BE2C (cell line): ENCODE measurements around the gene CENPF.

Source experiments
- DNase-seq: peaks from one replicate; pipeline ENCODE4 v3.0.0-alpha.2; 2020
- H3K27me3 ChIP-seq: fragments of 250-450 bp; sonication (Bioruptor Pico); 2 replicates; pipeline ENCODE4 v1.5.1; 2020; ENCODE audit warnings: mild to moderate bottlenecking
- H3K36me3 ChIP-seq: fragments of 250-450 bp; sonication (Bioruptor Pico); 2 replicates; pipeline ENCODE4 v1.5.1; 2020; ENCODE audit warnings: mild to moderate bottlenecking
- H3K4me1 ChIP-seq: fragments of 250-450 bp; sonication (Bioruptor Pico); 2 replicates; pipeline ENCODE4 v1.5.1; 2020
- H3K4me3 ChIP-seq: 2 replicates; pipeline ENCODE4 v1.5.1; 2011; ENCODE audit warnings: low read depth, low read length
- H3K9me3 ChIP-seq: fragments of 250-450 bp; sonication (Bioruptor Pico); 2 replicates; pipeline ENCODE4 v1.5.1; 2020
- TF ChIP-seq, protein P1 (sequence below): IDR thresholded peaks from 2 replicates; pipeline ENCODE4 v1.5.1; 2012; ENCODE audit warnings: mild to moderate bottlenecking, low read depth, low read length

CENPF gene

DNA sequence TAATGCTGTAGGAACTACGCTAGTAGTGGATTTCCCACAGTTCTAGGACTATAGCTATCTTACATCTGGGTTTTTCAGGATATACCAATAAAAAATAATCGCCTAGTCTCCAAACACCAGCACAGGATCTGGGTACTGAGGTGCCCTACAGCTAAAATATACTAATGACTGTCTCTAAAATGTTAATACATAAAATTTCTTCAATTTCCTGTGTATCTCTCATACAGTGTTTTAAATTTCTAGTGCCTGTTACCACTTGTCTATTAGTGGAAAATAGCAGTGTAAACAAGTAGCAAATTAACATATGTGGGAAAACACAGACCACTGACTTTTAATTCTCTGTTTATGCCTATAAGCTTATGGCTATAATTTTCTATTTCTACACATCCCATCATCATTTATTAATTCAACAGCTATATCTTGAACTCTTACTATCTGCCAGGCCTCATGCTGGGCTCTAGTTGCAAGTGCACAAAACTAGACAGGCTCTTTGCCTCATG, 35.5 kb upstream of the CENPF start:
- H3K27me3 ChIP-seq: no peaks in the 10 kb centered on the region; the same call in 1 of the 2 replicates
- H3K4me1 ChIP-seq: no peaks in the 10 kb centered on the region
- H3K9me3 ChIP-seq: no peaks in the 10 kb centered on the region
- no peaks in the 10 kb centered on the region for H3K36me3 ChIP-seq
- DNase-seq: no peak
- no peak overlapping the region for H3K4me3 ChIP-seq
- TF ChIP-seq, protein P1, sequence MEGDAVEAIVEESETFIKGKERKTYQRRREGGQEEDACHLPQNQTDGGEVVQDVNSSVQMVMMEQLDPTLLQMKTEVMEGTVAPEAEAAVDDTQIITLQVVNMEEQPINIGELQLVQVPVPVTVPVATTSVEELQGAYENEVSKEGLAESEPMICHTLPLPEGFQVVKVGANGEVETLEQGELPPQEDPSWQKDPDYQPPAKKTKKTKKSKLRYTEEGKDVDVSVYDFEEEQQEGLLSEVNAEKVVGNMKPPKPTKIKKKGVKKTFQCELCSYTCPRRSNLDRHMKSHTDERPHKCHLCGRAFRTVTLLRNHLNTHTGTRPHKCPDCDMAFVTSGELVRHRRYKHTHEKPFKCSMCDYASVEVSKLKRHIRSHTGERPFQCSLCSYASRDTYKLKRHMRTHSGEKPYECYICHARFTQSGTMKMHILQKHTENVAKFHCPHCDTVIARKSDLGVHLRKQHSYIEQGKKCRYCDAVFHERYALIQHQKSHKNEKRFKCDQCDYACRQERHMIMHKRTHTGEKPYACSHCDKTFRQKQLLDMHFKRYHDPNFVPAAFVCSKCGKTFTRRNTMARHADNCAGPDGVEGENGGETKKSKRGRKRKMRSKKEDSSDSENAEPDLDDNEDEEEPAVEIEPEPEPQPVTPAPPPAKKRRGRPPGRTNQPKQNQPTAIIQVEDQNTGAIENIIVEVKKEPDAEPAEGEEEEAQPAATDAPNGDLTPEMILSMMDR: no peak

DNA sequence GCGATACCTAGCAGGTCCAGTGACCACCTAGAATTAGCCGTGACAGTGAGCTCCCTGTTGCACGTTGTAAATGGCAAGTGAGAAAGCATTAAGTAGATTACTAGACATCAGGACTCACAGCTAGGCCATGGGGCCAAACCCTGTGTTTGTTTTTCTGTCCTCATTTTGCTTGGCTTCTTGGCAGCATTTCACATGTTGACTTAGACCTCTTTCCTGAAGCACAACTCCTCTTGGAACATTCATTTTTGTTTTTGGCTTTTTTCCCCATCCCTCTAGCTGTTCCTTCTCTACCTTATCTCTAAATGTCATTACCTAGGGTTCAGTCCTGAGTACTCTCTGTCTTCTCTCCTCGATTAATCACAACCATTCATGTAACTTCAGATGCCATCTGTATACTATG, 34.7 kb upstream of the CENPF start:
- Histone ChIP-seq H3K36me3 (no peaks in the 10 kb centered on the region), H3K4me3 (no peak overlapping the region), H3K27me3 (no peaks in the 10 kb centered on the region), H3K4me1 (no peaks in the 10 kb centered on the region), H3K9me3 (no peaks in the 10 kb centered on the region)
- DNase-seq: no peak
- TF ChIP-seq, protein P1: no peak

DNA sequence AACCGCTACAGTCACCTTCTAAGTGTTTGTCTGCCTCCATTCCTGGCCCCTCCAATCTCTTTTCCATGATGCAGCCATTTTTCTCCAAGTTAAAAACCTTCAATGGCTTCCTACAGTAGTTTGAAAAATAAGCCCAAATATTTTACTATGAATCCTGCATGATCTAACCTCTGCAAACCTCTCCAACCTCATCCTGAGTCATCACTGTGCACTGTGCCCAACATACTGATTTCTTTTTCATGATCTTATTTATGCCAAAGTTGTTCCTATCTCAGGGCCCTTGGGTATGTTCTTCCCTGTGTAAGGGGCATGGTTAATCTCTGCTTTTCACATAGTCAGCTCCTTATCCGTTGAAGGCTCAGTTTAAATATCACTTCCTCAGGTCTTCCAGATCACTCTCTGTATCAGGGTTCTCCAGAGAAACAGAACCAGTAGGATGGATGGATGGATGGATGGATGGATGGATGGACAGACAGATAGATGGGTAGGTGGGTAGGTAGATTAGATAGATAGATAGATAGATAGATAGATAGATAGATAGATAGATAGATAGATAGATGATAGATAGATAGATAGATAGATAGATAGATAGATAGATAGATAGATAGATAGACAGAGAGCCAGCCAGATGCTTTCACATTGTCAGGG, 33.5 kb upstream of the CENPF start:
- no peaks in the 10 kb centered on the region for H3K36me3 ChIP-seq
- TF ChIP-seq, protein P1: no peak
- no peaks in the 10 kb centered on the region for H3K9me3 ChIP-seq
- DNase-seq: no peak
- H3K4me3 ChIP-seq: no peak overlapping the region
- H3K4me1 ChIP-seq: no peaks in the 10 kb centered on the region
- H3K27me3 ChIP-seq: no peaks in the 10 kb centered on the region

DNA sequence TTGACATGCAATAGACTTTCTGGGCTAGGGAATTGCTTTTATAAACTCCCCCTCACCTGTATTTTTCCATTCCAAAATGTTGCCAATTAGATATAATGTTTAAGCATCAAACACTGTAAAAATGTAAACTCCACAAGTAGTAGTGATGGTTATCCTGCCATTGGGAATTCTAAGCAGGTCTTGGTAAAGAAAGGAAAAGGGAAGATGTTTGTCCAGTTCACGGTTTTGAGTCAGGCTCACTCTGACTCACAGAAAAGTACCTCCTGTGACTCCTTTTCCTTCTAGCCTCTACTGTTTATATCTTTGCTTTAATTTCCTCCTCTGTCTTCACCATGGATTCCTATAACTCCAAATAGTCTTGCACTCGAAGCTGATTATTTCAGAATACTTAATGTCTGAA, 32.6 kb upstream of the CENPF start:
- no peaks in the 10 kb centered on the region for H3K4me1 ChIP-seq
- no peaks in the 10 kb centered on the region for H3K36me3 ChIP-seq
- no peak for DNase-seq
- no peak overlapping the region for H3K4me3 ChIP-seq
- no peaks in the 10 kb centered on the region for H3K9me3 ChIP-seq
- H3K27me3 ChIP-seq: no peaks in the 10 kb centered on the region
- TF ChIP-seq, protein P1: no peak

DNA sequence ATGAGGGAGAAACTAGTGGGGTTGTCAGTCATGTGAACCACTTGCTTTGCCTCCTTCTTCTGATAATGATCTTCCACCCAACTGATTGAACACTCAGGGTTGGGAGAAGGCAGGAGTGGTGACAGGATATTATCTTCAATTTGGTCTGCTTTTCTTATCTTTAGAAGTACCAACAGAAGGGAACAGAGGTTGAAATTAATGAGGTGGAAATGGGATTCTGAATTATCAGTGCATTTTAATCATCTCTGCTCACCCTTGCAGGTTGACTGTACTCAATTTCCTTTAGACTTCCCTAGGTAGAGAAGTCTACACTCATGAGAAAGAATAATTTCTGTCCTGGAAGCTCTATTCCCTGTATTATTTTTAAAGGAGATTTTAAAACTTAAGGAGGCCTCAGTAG, 31.7 kb upstream of the CENPF start:
- TF ChIP-seq, protein P1: no peak
- no peaks in the 10 kb centered on the region for H3K36me3 ChIP-seq
- no peaks in the 10 kb centered on the region for H3K9me3 ChIP-seq
- no peaks in the 10 kb centered on the region for H3K4me1 ChIP-seq
- no peak overlapping the region for H3K4me3 ChIP-seq
- no peak for DNase-seq
- no peaks in the 10 kb centered on the region for H3K27me3 ChIP-seq

DNA sequence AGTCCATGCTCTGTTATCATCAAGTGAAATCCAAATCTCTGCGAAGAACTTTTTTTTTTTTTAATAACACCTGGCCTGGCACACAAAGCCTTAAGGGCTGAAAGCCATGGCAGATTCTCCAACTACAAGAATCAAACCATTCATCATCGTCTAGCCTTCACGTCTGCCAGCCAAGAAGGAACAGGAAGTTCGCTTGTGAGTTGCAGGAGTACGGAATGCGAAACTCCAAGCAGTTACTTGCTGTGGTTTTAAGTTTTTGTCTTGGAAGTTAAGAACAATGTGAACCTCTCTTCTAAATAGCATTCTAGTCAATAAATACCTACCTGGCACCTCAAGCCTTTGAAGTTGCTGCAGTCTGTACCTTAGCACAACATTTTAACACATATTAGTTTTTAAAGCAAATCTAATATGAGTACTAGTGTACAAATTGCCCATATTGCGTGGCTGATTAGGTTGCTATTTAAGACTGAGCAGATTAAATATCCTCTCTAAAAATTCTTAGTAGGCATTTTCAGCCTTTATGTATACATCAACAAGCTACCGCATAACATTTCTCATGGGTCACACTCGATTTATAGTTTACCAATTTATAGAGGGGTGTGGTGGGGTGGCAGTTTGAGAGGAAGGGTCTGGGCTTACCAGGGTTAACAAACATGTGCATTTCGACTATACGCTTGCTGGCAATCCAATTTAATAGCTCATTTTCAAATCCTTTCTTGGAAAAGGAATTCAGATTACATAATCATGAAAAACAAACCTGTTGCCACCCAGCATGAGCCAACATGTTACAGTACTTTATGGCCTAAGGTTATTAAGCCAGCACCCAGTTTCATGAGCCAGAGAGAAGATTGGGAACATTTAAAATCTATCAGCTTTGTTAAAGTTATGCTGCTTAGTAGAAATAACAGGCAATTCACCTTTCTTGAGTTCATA, 29.3 kb upstream of the CENPF start:
- no peaks in the 10 kb centered on the region for H3K4me1 ChIP-seq

More for the DNA sequence above, 29.3 kb upstream of the CENPF start:
- Histone ChIP-seq H3K9me3 (no peaks in the 10 kb centered on the region), H3K27me3 (no peaks in the 10 kb centered on the region), H3K4me3 (no peak overlapping the region), H3K36me3 (no peaks in the 10 kb centered on the region)
- TF ChIP-seq, protein P1: no peak
- DNase-seq: no peak
